Neural progenitor cell (in vitro differentiated cells): ENCODE data around the gene MBLAC1. TPM values are rescaled to one million over a fixed set of nuclear protein-coding genes. Genes with fewer than 3 reads are reported as not detected.

Experiments used
- DNase-seq: peaks from one replicate; pipeline ENCODE4 v3.0.0-alpha.2; 2016; ENCODE audit warnings: low spot score
- H2AFZ ChIP-seq: fragments of 200-600 bp; sonication (generic); replicated peaks from 2 replicates; pipeline ENCODE4 v1.6.1; 2016; ENCODE audit warnings: antibody characterized with exemption
- H3F3A ChIP-seq: fragments of 200-600 bp; sonication (generic); 2 replicates; pipeline ENCODE4 v1.6.1; 2016; ENCODE audit warnings: antibody characterized with exemption, low read depth
- H3K27ac ChIP-seq: fragments of 200-600 bp; sonication (generic); 2 replicates; pipeline ENCODE4 v1.5.1; 2016; ENCODE audit warnings: mild to moderate bottlenecking
- H3K27me3 ChIP-seq: fragments of 200-600 bp; sonication (generic); 2 replicates; pipeline ENCODE4 v1.6.1; 2016; ENCODE audit warnings: mild to moderate bottlenecking, moderate library complexity
- H3K36me3 ChIP-seq: fragments of 200-600 bp; sonication (generic); 2 replicates; pipeline ENCODE4 v1.5.1; 2016
- H3K4me1 ChIP-seq: fragments of 200-600 bp; sonication (generic); 2 replicates; pipeline ENCODE4 v1.6.1; 2016; ENCODE audit warnings: mixed run types
- H3K4me2 ChIP-seq: fragments of 200-600 bp; sonication (generic); 2 replicates; pipeline ENCODE4 v1.6.1; 2016
- H3K4me3 ChIP-seq: fragments of 200-600 bp; sonication (generic); 2 replicates; pipeline ENCODE4 v1.5.1; 2016
- H3K79me2 ChIP-seq: fragments of 200-600 bp; sonication (generic); 2 replicates; pipeline ENCODE4 v1.6.1; 2016; ENCODE audit warnings: low read depth
- H3K9ac ChIP-seq: fragments of 200-600 bp; sonication (generic); 2 replicates; pipeline ENCODE4 v1.6.1; 2016
- H3K9me3 ChIP-seq: fragments of 200-600 bp; sonication (generic); 2 replicates; pipeline ENCODE4 v1.5.1; 2016; ENCODE audit warnings: low read depth
- H4K20me1 ChIP-seq: fragments of 200-600 bp; sonication (generic); 2 replicates; pipeline ENCODE4 v1.6.1; 2016; ENCODE audit warnings: low read depth
- H3K27ac Mint-ChIP-seq: 3 replicates; pipeline ENCODE4 v1.8.0; 2021; ENCODE audit warnings: mixed read lengths
- H3K27me3 Mint-ChIP-seq: 2 replicates; pipeline ENCODE4 v1.8.0; 2022; ENCODE audit warnings: low read depth, mild to moderate bottlenecking, inconsistent platforms, moderate library complexity, mixed read lengths; ENCODE audit not compliant: insufficient read depth
- H3K36me3 Mint-ChIP-seq: 3 replicates; pipeline ENCODE4 v1.8.0; 2021; ENCODE audit warnings: mixed read lengths
- H3K4me1 Mint-ChIP-seq: 3 replicates; pipeline ENCODE4 v1.8.0; 2021; ENCODE audit warnings: mixed read lengths
- H3K4me3 Mint-ChIP-seq: 3 replicates; pipeline ENCODE4 v1.8.0; 2021; ENCODE audit warnings: mild to moderate bottlenecking, moderate library complexity, mixed read lengths
- H3K9me3 Mint-ChIP-seq: 3 replicates; pipeline ENCODE4 v1.8.0; 2020; ENCODE audit warnings: mixed read lengths
- EZH2 ChIP-seq: fragments of 200-600 bp; sonication (generic); IDR thresholded peaks from 2 replicates; pipeline ENCODE4 v1.6.1; 2017; ENCODE audit warnings: antibody characterized with exemption, mild to moderate bottlenecking, moderate library complexity
- EZH2phosphoT487 ChIP-seq: fragments of 200-600 bp; sonication (generic); IDR thresholded peaks from 2 replicates; pipeline ENCODE4 v1.6.1; 2017; ENCODE audit warnings: antibody characterized with exemption
- total RNA-seq: library from RNA; depleted of rRNA; stranded (reverse); fragments of >200 nt; gene quantifications from 2 replicates; pipeline ENCODE4 v1.2.3, GENCODE V29; 2015; ENCODE audit warnings: low replicate concordance
- TF ChIP-seq, protein P1 (sequence below): fragments of 200-600 bp; sonication (generic); IDR thresholded peaks from 2 replicates; pipeline ENCODE4 v1.5.1; 2017; ENCODE audit warnings: antibody characterized with exemption, mild to moderate bottlenecking

The MBLAC1 gene
- total RNA-seq, 1 donor from 2014 or later = 1.6 TPM

DNA sequence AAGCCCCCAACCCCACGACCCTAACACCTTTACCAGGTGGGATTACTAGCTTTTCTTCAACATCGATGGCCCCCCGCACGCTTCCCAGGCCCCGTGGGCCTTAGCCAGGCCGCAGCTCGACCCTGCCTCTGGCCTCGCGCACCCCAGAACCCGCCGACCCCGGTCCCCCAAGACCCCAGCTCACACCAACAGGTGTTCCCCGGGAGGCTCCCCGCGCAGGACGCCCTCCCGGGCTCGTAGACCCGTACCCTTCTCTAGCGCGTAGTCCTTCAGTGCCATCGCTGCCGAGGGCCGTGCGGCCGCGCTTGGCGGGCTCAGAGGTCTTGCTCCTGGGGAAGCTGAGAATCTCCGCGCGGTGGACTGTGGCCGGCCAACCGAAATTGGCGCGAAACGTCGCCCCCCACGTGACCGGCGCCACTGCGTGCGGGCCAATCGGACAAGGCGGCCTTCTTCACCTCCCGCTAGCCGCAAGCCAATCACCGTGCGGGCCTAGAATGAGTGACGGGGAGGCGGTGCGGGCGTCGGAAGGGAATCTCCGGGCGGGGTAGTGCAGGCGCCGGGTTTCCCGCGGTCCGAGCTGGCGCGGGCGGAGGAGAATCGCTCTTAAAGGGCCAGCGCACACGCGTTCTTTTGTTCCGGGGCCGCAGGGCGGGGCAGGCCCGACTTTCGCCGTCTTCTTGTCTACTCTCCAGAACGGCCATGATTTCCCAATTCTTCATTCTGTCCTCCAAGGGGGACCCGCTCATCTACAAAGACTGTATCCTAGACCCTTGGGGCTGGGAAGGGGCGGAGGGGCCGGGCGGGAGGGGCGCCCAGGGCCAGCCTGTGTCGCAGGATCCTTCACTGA, 25.5 kb upstream of the MBLAC1 start, which contains the start of the genes AP4M1 and MCM7:
TSS of gene AP4M1 (plus strand) at position 628 of the 847 bp plus-strand sequence. CDS start at position 700, 72 bp downstream.
TSS of gene MCM7 (minus strand) at position 382 of the 847 bp plus-strand sequence. CDS start at position 279, 103 bp downstream.
- H2AFZ ChIP-seq = peak within 1 kb of the TSS; percentile 61
- peaks cover 23% of the 10 kb centered on the region for H3K36me3 ChIP-seq
- H3K27me3 ChIP-seq = no peaks in the 10 kb centered on the region
- H3K9ac ChIP-seq = peak within 1 kb of the TSS; percentile 99
- peaks cover 60% of the 10 kb centered on the region for H3F3A ChIP-seq
- H3K27ac ChIP-seq = peak within 1 kb of the TSS; percentile 98
- Mint-ChIP-seq H3K27me3 (peaks cover 25% of the 10 kb centered on the region), H3K4me1 (peaks cover 41% of the 10 kb centered on the region), H3K9me3 (no peaks in the 10 kb centered on the region), H3K4me3 (peak within 1 kb of the TSS; percentile 95), H3K27ac (peak within 1 kb of the TSS; percentile 98), H3K36me3 (peaks cover 38% of the 10 kb centered on the region)
- peak; percentile 99 for DNase-seq
- H3K4me1 ChIP-seq = peaks cover 14% of the 10 kb centered on the region
- peaks cover 39% of the 10 kb centered on the region for H4K20me1 ChIP-seq
- H3K9me3 ChIP-seq = no peaks in the 10 kb centered on the region
- peak within 1 kb of the TSS; percentile 94 for H3K4me3 ChIP-seq
- peak within 1 kb of the TSS; percentile 100 for H3K4me2 ChIP-seq
- no peak for TF ChIP-seq EZH2phosphoT487
- no peak for TF ChIP-seq EZH2
- TF ChIP-seq, protein P1, sequence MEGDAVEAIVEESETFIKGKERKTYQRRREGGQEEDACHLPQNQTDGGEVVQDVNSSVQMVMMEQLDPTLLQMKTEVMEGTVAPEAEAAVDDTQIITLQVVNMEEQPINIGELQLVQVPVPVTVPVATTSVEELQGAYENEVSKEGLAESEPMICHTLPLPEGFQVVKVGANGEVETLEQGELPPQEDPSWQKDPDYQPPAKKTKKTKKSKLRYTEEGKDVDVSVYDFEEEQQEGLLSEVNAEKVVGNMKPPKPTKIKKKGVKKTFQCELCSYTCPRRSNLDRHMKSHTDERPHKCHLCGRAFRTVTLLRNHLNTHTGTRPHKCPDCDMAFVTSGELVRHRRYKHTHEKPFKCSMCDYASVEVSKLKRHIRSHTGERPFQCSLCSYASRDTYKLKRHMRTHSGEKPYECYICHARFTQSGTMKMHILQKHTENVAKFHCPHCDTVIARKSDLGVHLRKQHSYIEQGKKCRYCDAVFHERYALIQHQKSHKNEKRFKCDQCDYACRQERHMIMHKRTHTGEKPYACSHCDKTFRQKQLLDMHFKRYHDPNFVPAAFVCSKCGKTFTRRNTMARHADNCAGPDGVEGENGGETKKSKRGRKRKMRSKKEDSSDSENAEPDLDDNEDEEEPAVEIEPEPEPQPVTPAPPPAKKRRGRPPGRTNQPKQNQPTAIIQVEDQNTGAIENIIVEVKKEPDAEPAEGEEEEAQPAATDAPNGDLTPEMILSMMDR = no peak
- peaks cover 58% of the 10 kb centered on the region for H3K79me2 ChIP-seq

DNA sequence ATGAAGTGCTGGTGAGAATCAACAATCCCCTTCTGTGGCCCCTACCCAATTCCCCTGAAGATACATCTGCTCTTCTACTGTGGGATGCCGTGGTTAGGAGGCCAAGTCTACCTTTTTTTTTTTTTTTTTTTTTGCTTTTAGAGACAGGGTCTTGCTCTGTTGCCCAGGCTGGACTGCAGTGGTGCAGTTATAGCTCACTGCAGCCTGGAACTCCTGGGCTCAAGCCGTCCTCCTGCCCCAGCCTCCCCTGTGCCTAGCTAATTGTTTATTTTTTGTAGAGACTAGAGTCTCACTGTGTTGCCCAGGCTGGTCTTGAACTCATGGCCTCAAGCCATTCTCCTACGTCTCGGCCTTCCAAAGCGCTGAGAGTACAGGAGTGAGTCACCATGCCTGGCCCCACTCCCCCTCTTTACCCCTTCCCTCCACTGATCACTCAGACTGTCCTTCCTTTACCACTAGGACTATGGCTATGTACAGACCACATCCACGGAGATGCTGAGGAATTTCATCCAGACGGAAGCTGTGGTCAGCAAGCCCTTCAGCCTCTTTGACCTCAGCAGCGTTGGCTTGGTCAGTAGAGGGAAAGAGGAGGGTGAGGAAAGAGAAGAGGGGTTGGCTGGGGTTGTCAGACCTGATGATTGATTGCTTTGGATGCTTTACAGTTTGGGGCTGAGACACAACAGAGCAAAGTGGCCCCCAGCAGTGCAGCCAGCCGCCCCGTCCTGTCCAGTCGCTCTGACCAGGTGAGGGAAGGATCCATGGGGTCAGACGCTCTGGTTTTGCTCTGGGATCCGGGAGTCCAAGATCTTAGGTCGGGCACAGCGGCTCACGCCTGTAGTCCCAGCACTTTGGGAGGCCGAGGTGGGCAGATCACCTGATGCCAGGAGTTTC, 23.6 kb upstream of the MBLAC1 start:
- no peak overlapping the region for H3K9ac ChIP-seq
- H3K4me3 ChIP-seq = no peak overlapping the region
- no peak for TF ChIP-seq EZH2
- TF ChIP-seq, protein P1 = no peak
- no peak for TF ChIP-seq EZH2phosphoT487
- H3K4me2 ChIP-seq = no peak overlapping the region
- peaks cover 42% of the 10 kb centered on the region for H3F3A ChIP-seq
- H4K20me1 ChIP-seq = peaks cover 21% of the 10 kb centered on the region
- no peak for DNase-seq
- H3K27ac ChIP-seq = no peak overlapping the region
- no peak overlapping the region for H2AFZ ChIP-seq
- H3K4me1 Mint-ChIP-seq = peaks cover 33% of the 10 kb centered on the region
- peaks cover 32% of the 10 kb centered on the region for H3K36me3 Mint-ChIP-seq
- no peaks in the 10 kb centered on the region for H3K9me3 ChIP-seq
- H3K36me3 ChIP-seq = peaks cover 18% of the 10 kb centered on the region
- peak overlapping the region; percentile 95 for H3K4me3 Mint-ChIP-seq
- no peaks in the 10 kb centered on the region for H3K27me3 ChIP-seq
- peak overlapping the region; percentile 81 for H3K27ac Mint-ChIP-seq
- peaks cover 14% of the 10 kb centered on the region for H3K4me1 ChIP-seq
- H3K27me3 Mint-ChIP-seq = peaks cover 24% of the 10 kb centered on the region
- H3K79me2 ChIP-seq = peaks cover 40% of the 10 kb centered on the region
- H3K9me3 Mint-ChIP-seq = no peaks in the 10 kb centered on the region

DNA sequence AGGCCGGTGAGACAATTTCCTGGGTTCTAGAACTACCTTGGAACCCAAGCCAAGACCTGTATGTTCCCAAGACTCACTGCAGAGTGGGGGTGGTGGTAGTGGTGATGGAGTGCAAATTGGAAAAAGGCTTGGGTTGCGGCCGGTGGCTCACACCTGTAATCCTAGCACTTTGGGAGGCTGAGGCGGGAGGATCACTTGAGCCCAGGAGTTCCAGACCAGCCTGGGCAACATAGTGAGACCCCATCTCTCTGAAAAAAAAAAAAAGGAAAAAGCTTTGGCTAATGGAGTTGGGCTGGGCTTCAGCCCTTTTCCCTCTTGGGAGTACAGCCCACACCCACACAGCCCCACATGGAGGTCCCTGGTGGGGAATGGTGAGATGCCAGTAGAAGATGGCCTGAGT, 21.2 kb upstream of the MBLAC1 start:
- no peak for DNase-seq
- Histone ChIP-seq H4K20me1 (no peaks in the 10 kb centered on the region), H3K4me1 (no peaks in the 10 kb centered on the region), H3K9me3 (no peaks in the 10 kb centered on the region), H3F3A (peaks cover 20% of the 10 kb centered on the region), H3K4me2 (no peak overlapping the region), H3K9ac (no peak overlapping the region), H3K27ac (no peak overlapping the region), H3K36me3 (no peaks in the 10 kb centered on the region), H3K4me3 (no peak overlapping the region), H3K79me2 (peaks cover 16% of the 10 kb centered on the region), H2AFZ (no peak overlapping the region), H3K27me3 (no peaks in the 10 kb centered on the region)
- Mint-ChIP-seq H3K4me1 (peaks cover 15% of the 10 kb centered on the region), H3K9me3 (no peaks in the 10 kb centered on the region), H3K4me3 (peak overlapping the region; percentile 57), H3K27ac (no peak overlapping the region), H3K36me3 (peaks cover 15% of the 10 kb centered on the region), H3K27me3 (peaks cover 15% of the 10 kb centered on the region)
- TF ChIP-seq EZH2 (no peak), EZH2phosphoT487 (no peak)
- TF ChIP-seq, protein P1 = no peak
